Measurements from ENCODE around the gene SEC22A. TPM values are rescaled to one million over a fixed set of nuclear protein-coding genes. Genes with fewer than 3 reads are reported as not detected.

SEC22A gene
- total and polyA plus RNA-seq, 2 of the 8 experiments (the other 6 are each of a cell fraction or from before 2014, with no cell fraction given) = 10.6 to 17.1 TPM

GRCh38 chr3:123303976-123304560 is 102.3 kb downstream of the SEC22A start (continued):
- TF ChIP-seq EP300 (IDR thresholded peaks at IDR 0.05; ENCODE audit: borderline replicate concordance in 1 of 2, low read depth in 2 of 2, low read length in 2 of 2) (no peak), BCL11A (IDR thresholded peaks at IDR 0.05; ENCODE audit: low read depth in 2 of 2, low read length in 2 of 2) (no peak), MAFK (IDR thresholded peaks at IDR 0.05; ENCODE audit: low read depth, low read length) (no peak), JUN (IDR thresholded peaks at IDR 0.05; ENCODE audit: low read depth, low read length) (no peak), SAP30 (IDR thresholded peaks at IDR 0.05; ENCODE audit: insufficient read depth, insufficient replicate concordance, low read length) (no peak)
